Measurements from ENCODE around the gene GLIPR2.
"Not testable (repeated sequence)": the region's sequence is repeated elsewhere in the genome, so short reads cannot be mapped to it uniquely, and the experiment has no call there.

Gene GLIPR2

DNA sequence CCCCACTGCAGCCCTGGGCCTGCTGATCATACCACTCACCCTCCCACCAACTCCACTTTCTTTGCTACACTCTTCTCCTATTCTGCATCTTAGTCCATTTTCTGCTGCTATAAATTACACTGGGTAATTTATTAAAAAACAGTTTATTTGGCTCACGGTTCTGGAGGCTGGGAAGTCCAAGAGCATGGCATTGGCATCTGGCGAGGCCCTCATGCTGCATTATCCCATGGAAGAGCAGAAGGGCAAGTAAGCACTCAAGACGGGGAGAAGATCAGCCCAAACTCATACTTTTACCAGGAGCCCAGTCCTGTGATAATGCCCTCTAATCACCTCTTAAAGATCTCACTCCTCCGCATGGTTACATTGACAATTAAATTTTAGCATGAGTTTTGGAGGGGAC is 9.4 kb downstream of the GLIPR2 start:
- no peak for DNase-seq

DNA sequence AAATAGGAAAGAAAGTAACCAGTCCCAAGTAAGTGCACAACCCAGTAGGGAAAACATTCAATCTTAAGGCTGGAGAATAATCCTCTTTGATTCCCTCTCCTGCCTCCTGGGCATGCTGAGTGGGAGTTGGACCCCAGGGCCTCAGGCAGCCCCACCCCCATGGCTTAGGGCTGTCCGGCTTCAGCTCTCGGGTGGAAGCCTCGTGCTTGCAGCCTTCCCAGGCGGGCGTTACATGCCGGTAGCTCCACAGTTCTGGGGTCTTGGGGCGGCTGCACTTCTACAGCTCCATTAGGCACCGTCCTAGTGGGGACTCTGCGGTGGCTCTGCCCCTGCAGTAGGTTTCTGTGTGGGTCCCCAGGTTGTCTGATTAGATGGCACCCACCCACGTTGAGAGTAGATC is 10.1 kb downstream of the GLIPR2 start:
- no peak for DNase-seq

DNA sequence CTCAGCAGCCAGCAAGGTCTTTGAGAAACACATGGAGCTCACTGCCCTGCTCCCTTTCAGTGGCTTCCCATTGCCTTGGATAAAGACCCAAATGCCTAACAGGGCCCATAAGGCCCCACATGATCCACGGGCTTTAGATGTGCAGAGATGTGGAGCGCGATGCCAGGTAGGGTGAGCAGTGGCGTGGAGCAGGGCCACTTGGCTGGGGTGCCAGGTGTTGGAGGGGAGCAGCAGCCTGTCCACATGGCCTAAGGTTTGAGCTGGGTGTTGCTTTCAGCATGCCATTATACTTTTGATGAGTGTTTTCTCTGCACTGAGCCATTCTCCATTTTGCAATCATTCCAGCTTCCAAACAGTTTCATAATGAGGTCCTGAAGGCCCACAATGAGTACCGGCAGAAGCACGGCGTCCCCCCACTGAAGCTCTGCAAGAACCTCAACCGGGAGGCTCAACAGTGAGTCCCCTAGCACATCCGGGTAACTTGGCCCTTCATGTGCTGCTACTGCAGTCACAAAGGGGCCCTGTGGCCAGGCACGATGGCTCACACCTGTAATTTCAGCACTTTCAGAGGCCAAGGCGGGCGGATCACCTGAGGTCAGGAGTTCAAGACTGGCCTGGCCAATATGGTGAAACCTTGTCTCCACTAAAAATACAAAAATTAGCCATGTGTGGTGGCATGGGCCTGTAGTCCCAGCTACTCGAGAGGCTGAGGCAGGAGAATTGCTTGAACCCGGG is 11.1 kb downstream of the GLIPR2 start:
- no peak for DNase-seq

DNA sequence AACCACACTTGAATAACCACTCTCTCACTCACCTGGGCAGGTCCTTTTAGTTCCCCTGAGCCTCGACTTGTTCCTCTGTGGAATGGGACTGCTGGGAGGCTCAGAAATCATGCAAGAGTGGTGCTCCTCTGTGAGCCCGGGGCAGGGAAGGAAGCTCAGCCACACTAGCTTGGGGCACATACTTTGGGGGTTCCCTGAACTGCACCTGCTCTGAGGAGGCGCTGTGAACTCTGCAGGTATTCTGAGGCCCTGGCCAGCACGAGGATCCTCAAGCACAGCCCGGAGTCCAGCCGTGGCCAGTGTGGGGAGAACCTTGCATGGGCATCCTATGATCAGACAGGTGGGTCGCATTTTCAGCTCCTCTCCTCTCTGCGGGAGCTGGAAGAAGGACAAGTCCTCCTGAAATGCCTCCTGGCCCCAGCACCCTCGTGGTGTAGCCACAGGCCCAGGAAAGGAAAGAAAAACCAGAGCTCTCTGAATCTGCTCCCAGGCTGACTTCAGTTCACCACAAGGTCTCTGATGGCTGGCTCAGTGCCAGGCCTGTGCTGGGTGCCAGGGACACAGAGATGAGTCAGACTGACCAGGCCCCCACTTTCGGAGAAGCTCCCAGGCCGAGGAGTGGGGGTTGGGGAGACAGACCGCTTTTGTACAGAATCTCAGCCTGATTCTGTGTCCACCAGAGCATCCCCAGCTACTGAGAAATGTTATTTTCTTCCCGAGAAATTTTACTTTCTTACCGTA is 11.9 kb downstream of the GLIPR2 start:
- DNase-seq, result peak; percentile 80

DNA sequence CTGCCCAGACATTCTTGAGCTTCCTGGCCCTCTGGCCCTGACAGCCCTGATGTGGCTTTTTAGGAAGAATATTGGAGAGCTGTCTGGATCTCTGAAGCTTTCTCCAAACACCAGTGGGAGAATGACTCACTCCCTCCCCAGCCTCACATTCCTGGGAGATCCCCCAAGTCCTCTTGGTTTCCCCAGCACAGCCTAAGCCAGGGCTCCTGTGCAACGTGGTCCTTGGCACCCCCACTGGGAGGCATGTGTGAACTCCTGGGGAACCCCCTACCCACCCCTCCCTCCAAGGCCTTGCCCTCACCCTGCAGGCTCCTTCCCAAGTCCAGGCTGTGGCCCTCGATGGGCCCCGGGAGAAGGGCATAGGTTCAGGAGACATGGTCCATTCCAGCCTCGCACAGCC is 12.7 kb downstream of the GLIPR2 start:
- DNase-seq, result no peak

DNA sequence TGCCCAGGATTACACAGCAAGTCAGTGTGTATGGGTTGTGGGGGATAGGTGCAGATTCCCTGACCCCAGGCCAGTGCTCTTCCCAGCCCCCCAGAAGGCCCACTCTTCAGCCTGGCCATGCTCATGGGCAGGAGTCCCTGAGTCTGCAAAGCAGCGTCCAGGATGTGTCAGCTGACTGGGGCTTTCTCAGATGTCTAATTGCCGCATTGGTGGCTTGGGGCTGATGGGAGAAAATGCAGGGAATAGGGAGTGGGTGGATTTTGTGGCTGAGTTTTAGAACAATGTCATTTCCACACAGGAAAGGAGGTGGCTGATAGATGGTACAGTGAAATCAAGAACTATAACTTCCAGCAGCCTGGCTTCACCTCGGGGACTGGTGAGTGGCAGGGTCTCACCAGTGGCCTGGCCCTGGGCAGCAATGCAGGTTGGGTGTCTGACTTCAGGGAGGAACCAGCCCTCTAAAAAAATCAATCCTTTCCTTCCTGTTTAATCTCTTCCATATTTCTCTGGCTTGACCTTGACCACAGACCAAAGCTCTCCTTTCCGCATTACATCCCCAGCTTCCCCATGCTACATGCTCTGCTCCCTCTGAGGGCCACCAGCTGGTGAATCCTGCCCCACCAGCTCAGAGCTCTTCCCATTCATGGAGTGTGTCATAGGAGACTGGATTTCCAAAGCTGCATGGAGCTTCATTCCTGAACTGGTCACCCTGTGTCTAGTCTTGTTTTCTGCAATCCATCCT is 14.2 kb downstream of the GLIPR2 start:
- DNase-seq, result no peak

DNA sequence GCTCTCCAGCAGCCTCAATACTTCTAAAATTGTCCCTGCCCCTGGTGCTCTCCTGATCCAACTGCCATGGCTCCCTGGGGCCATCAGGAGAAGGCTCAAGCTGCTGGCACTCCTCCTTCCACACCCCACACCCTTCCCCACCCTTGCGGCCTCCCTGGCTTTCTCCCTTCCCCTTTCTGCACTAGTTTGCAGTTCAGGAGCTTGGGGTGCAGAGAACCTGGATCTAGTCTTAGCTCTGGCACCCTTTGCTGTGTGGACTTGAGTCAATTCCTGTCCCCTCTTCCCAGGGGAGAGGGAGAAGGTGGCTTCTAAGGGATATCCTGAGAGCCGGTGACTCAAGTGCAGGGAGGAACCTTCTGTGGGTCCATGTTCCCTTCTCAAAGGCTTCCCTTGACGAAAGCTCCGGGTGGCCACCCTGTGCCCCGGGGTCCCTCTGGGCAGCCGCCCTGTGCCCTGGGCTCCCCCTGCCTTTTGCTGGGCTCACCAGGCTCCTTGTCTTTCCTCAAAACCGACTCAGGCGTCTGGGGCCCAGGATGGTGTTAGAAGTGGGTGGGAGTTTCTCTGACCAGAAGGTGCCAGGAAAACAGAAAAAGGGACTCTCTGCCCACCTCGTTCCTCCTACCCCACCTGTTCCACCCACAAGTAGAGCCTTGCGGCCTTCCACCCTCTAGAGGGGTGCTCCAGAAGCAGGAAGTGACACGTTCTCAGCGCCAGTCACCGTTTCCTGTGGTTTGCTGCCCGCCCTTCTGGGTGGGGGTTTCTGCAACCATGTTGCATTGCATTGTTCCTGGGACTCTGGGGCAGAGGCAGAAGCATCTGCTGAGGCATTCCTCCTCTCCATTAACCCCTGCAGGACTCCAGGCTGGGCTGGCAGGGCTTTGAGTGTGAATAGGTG is 15.0 kb downstream of the GLIPR2 start:
- peak; percentile 90 for DNase-seq

DNA sequence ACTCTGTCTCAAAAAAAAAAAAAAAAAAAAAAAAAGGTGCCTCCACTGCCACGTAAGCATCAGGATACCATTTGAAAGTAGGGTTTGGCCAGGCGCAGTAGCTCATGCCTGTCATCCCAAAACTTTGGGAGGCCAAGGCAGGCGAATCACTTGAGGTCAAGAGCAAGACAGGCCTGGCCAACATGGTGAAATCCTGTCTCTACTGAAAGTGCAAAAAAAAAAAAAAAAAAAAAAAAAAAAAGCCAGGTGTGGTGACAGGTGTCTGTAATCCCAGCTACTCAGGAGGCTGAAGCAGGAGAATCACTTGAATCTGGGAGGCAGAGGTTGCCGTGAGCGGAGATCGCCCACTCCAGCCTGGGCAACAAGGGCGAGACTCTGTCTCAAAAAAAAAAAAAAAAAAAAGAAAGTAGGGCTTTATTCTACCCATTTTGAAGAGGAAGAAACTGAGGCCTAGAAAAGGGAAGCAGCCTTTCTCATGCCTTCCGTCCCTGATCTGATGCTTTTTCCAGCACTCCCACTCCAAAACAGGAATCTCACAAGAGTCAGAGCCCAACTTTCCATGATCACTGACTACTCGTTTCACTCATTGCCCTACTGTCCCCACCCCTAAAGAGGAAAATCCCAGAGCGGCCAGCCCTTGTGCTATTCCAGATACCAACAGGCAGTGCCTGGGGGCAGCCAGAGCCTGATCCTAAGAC is 16.4 kb downstream of the GLIPR2 start:
- DNase-seq, result no peak

DNA sequence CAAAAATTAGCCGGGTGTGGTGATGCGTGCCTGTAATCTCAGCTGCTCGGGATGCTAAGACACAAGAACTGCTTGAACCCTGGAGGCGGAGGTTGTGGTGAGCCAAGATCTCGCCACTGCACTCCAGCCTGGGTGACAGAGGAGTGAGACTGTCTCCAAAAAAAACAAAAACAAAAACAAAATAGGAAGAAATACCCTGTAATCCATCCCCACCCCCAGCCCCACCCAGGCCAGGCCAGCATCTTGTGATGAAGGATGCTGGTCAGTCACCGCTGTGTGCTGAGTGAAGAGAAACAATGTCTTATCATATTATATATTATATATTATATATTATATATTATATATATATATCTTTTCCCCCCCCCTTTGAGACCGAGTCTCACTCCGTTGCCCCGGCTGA is 17.2 kb downstream of the GLIPR2 start:
- DNase-seq, result no peak

DNA sequence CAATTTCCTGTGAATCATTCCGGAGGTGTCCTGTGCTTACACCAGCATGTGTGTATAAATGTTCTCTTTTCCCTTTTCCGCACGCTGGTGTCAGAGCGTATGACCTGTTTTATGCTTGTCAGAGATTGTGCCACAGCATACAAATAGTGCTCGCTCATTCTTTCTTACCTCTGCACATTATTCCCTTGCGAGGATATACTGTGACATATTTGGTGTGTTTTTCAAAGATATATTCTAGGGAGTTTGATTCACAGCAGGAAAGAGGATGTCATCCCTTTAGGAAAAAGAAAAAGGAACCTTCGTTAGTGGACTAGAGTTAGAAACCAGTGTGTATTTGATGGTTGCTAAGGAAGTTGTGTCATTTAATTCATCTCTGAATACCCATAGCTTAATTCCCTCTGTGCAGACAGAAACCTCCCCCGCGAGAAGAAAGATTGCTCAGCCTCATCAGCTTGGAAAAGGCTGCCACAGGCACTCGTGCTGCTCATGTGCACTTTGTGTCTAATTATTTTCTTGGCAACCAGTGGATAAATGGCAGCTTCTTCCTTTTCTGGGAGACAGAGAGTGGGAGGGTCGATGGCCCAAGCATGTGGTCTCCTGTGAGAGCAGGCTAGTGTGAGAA is 17.9 kb downstream of the GLIPR2 start:
- peak; percentile 59 for DNase-seq

DNA sequence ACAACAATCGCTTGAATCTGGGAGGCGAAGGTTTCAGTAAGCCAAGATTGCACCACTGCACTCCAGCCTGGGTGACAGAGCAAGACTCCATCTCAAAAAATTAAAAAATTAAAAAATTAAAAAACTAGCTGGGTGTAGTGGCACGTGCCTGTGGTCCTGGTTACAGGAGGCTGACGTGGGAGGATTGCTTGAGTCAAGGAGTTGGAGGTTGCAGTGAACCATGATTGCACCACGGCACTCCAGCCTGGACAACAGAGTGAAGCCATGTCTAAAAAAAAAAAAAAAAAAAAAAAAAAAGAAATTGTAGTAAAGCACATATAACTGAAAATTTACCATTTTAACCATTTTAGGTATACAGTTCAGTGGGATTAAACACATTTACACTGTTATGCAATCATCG is 19.6 kb downstream of the GLIPR2 start:
- no peak for DNase-seq

DNA sequence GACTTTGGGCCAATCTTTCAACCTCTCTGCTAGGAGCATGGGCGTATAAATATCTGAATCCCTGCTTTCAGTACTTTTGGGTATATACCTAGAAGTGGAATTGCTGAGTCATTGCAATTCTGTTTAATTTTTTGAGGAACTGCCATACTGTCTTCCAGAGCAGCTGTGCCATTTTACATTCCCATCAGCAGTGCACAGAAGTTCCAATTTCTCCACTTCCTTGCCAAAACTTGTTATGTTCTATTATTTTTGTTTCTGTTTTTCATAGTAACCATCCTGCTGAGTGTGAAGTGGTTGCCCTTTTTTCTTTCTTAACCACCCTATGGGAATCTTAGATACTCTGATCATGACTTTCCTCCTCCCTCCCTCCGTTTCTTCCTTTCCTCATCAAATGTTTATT is 21.6 kb downstream of the GLIPR2 start:
- DNase-seq, result no peak

DNA sequence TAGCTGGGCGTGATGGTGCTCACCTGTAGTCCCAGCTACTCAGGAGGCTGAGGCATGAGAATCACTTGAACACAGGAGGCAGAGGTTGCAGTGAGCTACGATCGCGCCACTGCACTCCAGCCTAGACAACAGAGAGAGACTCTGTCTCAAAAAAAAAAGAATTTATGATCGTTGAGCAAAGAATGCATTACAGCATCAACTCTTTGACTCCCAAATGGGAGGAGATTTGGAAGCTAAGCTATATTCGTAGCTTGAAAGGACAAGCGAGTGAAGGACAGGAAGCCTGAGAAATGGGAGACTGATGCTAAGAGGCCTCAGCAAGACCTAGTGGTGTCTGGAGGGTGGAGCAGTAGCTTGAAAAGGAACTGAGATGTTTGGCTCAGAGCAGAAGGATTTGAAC is 22.4 kb downstream of the GLIPR2 start:
- DNase-seq, result no peak

DNA sequence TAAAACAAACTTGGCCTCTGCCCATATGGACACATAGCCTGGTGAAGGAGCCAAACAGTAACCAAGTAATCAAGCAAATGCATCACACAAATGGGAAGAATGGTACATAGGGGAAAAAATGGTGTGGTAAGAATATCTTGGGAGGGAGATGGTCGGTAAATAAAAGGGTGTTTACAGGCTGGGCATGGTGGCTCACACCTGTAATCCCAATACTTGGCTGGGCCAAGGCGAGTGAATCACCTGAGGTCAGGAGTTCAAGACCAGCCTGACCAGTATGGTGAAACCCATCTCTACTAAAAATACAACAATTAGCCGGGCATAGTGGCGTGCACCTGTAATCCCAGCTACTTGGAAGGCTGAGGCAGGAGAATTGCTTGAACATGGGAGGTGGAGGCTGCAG is 23.0 kb downstream of the GLIPR2 start:
- not testable (repeated sequence) for DNase-seq

DNA sequence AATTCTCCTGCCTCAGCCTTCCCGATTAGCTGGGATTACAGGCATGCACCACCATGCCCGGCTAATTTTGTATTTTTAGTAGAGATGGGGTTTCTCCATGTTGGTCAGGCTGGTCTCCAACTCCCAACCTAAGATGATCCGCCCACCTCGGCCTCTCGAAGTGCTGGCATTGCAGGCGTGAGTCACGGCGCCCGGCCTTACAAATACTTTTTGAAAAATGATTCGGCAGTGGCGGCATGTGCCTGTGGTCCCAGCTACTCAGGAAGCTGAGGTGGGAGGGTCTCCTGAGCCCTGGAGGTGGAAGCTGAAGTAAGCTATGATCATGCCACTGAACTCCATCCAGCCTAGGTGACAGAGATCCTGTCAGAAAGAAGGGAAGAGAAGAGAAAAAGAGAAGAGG is 23.6 kb downstream of the GLIPR2 start:
- not testable (repeated sequence) for DNase-seq

DNA sequence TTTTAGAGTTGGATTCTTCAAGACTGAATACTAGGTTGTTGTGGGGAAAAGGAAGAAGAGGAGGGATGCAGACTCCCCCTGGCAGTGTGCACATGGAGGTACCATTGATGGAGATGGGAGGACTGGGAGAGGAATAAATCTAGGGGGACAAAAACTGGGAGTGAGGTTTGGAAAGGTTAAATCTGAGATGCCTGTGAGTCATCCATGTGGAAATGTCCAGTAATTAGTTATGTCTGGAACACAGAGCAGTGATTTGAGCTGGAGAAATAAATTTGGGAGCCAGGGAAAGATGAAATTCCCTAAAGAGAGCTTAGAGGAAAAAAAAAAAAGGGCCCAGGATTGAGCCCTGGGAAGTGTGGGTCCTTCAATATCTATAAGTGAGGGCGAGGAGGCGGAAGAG is 24.7 kb downstream of the GLIPR2 start:
- DNase-seq, result no peak

DNA sequence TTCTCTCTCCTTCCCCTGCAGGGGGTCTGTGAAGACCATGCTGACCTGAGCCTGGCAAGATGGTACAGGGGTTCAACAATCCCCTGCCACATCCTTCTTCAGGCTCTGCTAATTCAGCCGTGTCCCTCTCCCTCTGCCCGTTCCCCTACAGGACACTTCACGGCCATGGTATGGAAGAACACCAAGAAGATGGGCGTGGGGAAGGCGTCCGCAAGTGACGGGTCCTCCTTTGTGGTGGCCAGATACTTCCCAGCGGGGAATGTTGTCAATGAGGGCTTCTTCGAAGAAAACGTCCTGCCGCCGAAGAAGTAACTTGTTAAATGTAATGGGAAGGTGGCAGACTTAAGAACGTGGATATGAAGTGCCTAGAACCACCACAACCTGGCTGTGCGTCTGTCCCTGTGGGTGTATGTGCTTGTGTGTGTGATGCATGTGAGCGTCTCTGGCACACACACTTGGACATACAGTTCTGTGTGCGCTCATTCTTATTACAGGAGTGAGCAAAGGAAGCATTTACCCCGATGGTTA is 25.7 kb downstream of the GLIPR2 start:
- DNase-seq, result no peak

DNA sequence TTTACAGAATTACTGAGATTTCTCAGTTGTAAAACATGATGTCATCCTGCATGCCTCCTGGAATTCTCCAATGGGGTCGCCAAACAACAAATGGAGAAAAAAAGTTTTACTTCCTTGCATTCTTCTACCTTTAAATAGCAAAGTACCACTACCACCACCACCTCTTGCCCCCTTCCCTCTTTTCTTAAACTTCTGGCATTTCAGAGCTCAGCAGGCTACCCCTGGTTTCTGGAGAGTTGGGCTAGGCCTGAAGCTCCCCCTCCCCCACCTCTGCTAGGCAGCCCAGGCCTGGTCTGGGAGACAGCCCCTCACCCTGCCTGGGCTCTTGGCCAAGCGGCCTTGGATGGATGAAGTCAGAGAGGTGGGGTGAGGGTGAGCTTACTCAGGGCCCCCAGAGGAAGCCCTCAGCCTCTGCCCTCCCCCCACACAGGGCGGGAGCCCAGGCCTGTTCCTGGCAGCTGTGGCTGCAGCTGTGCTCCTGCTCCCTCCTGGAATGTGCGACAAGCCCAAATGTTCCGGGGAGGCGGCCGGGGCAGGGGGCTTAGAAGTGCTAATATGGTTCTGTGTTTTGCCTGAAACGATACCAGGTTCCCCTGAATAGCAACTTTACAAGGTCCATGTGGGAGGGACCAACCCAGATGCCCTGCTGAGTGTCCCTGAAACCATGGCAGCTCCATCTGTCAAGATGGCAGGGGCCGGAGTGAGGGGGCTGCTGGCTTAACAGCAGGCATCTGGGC is 26.7 kb downstream of the GLIPR2 start:
- DNase-seq, result no peak

DNA sequence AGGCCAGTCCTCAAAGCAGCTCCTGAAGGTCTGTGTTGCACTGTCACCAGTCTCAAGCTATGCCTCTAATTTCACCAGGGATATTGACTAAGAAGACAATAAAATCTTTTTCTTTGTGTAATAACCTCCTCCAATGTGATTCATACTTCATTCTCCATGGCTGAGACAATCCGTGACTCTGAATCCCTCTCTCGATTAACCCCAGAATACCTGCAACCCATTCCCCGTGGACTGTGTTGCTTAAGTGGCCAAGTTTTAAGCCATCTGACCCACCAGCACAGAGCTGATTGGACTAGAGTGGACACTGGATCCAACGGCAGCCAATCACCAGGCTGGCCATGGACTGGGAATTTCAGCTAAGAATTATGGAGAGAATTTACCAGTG is 27.2 kb downstream of the GLIPR2 start:
- DNase-seq, result no peak

DNA sequence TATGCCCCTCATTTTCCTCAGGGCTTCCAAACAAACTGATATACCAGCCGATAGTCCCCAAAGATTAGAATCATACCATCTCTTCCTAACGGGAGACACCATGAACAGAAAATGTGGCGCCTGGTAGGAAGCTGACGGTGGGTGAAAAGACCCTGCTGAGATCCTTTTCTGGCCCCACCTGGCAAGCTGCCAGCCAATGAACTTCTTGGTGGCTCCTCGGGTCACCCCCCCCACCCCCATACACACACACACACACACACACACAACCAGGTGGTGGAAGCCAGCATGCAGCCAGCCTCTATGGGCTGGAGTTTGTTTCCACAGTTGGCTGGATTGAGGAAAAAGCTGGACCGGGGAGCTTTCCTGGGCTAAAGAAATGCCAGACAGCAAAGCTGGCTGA is 27.8 kb downstream of the GLIPR2 start:
- no peak for DNase-seq

DNA sequence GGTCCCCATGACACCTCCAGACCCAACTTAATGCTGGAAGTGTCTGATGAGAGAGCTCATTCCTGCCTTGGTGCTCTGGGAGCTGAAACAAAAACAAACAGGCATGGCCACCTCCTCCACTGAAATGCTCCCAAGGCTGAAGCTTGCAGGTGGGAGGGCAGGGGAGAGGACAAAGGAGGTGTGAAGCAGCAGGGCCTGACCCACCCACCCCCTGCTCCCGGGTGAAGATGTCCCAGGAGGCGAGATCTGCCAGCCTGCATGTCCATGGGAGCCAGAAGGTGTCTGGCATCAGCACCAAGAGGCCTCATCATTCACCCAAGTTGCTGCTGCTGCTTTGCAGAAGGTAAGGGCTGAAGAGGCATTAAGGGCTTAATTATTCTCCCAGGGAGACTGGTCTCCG is 28.5 kb downstream of the GLIPR2 start:
- no peak for DNase-seq
